ENCODE measurements around the gene ADD3. TPM values are rescaled to one million over a fixed set of nuclear protein-coding genes. Genes with fewer than 3 reads are reported as not detected.
"Not testable (repeated sequence)": the region's sequence is repeated elsewhere in the genome, so short reads cannot be mapped to it uniquely, and the experiment has no call there.

Gene ADD3
- total RNA-seq, 2 donors from 2014 or later, result 44.0 to 81.5 TPM

GRCh38 chr10:109985768-109986167 lies 22.0 kb upstream of the ADD3 start:
- not testable (repeated sequence) for H3K27ac Mint-ChIP-seq; H3K4me1 Mint-ChIP-seq (ENCODE audit: low read depth in 2 of 2); H3K4me3 Mint-ChIP-seq; H3K9me3 Mint-ChIP-seq; DNase-seq (ENCODE audit: low spot score); ATAC-seq; H3K36me3 Mint-ChIP-seq
- peaks cover 11 to 12% of the 10 kb centered on the region in 2 donors for H3K27me3 Mint-ChIP-seq

GRCh38 chr10:109987452-109988211 lies 20.2 kb upstream of the ADD3 start:
- no peaks in the 10 kb centered on the region for H3K4me1 Mint-ChIP-seq (ENCODE audit: low read depth in 2 of 2)
- no peak for DNase-seq (ENCODE audit: low spot score)
- no peak for ATAC-seq
- peaks cover 6 to 12% of the 10 kb centered on the region in 2 donors for H3K27me3 Mint-ChIP-seq
- no peaks in the 10 kb centered on the region for H3K9me3 Mint-ChIP-seq
- H3K36me3 Mint-ChIP-seq, result peaks cover 7% of the 10 kb centered on the region
- H3K27ac Mint-ChIP-seq, result no peak overlapping the region
- no peak overlapping the region for H3K4me3 Mint-ChIP-seq

GRCh38 chr10:109988212-109988596 lies 19.6 kb upstream of the ADD3 start:
- H3K4me3 Mint-ChIP-seq, result no peak overlapping the region
- H3K9me3 Mint-ChIP-seq, result no peaks in the 10 kb centered on the region
- H3K27ac Mint-ChIP-seq, result no peak overlapping the region
- peaks cover 5 to 12% of the 10 kb centered on the region in 2 donors for H3K27me3 Mint-ChIP-seq
- DNase-seq (ENCODE audit: low spot score) (no peak), ATAC-seq (no peak)
- H3K36me3 Mint-ChIP-seq, result peaks cover 7% of the 10 kb centered on the region
- H3K4me1 Mint-ChIP-seq (ENCODE audit: low read depth in 2 of 2), result no peaks in the 10 kb centered on the region

GRCh38 chr10:109991266-109991855 lies 16.4 kb upstream of the ADD3 start:
- Mint-ChIP-seq H3K36me3 (no peaks in the 10 kb centered on the region), H3K4me1 (ENCODE audit: low read depth in 2 of 2) (peaks cover 0 to 4% of the 10 kb centered on the region in 2 donors), H3K27ac (no peak overlapping the region), H3K9me3 (no peaks in the 10 kb centered on the region), H3K27me3 (peaks cover 2 to 12% of the 10 kb centered on the region in 2 donors), H3K4me3 (no peak overlapping the region)
- no peak for DNase-seq (ENCODE audit: low spot score)
- no peak for ATAC-seq

- ATAC-seq, result no peak
- H3K27me3 Mint-ChIP-seq, result peaks cover 2 to 12% of the 10 kb centered on the region in 2 donors
- no peak for DNase-seq (ENCODE audit: low spot score)
Measured at GRCh38 chr10:109992485-109992884, 15.3 kb upstream of the ADD3 start.

GRCh38 chr10:109993551-109994330 lies 14.0 kb upstream of the ADD3 start:
- H3K4me1 Mint-ChIP-seq (ENCODE audit: low read depth in 2 of 2), result peaks cover 0 to 11% of the 10 kb centered on the region in 2 donors
- ATAC-seq, result no peak
- H3K27ac Mint-ChIP-seq, result no peak overlapping the region

More at GRCh38 chr10:109992485-109992884, 15.3 kb upstream of the ADD3 start:
- Mint-ChIP-seq H3K36me3 (no peaks in the 10 kb centered on the region), H3K4me3 (no peak overlapping the region), H3K4me1 (ENCODE audit: low read depth in 2 of 2) (peaks cover 0 to 5% of the 10 kb centered on the region in 2 donors), H3K27ac (no peak overlapping the region), H3K9me3 (no peaks in the 10 kb centered on the region)

GRCh38 chr10:109994711-109995577 lies 12.8 kb upstream of the ADD3 start:
- Mint-ChIP-seq H3K4me1 (ENCODE audit: low read depth in 2 of 2) (peaks cover 0 to 12% of the 10 kb centered on the region in 2 donors), H3K27me3 (no peaks in the 10 kb centered on the region), H3K27ac (no peak overlapping the region), H3K4me3 (no peak overlapping the region), H3K36me3 (no peaks in the 10 kb centered on the region), H3K9me3 (no peaks in the 10 kb centered on the region)
- no peak for DNase-seq (ENCODE audit: low spot score)
- no peak for ATAC-seq

More at GRCh38 chr10:109993551-109994330, 14.0 kb upstream of the ADD3 start:
- peaks cover 0 to 4% of the 10 kb centered on the region in 2 donors for H3K27me3 Mint-ChIP-seq
- no peaks in the 10 kb centered on the region for H3K9me3 Mint-ChIP-seq
- no peak for DNase-seq (ENCODE audit: low spot score)
- no peak overlapping the region for H3K4me3 Mint-ChIP-seq
- no peaks in the 10 kb centered on the region for H3K36me3 Mint-ChIP-seq

GRCh38 chr10:109995595-109995994 lies 12.2 kb upstream of the ADD3 start:
- Mint-ChIP-seq H3K27me3 (no peaks in the 10 kb centered on the region), H3K27ac (no peak overlapping the region), H3K36me3 (no peaks in the 10 kb centered on the region), H3K9me3 (no peaks in the 10 kb centered on the region), H3K4me3 (no peak overlapping the region), H3K4me1 (ENCODE audit: low read depth in 2 of 2) (peaks cover 0 to 12% of the 10 kb centered on the region in 2 donors)
- ATAC-seq, result no peak
- DNase-seq (ENCODE audit: low spot score), result no peak

GRCh38 chr10:109996225-109996624 lies 11.6 kb upstream of the ADD3 start:
- H3K36me3 Mint-ChIP-seq, result no peaks in the 10 kb centered on the region
- H3K9me3 Mint-ChIP-seq, result no peaks in the 10 kb centered on the region
- no peak overlapping the region for H3K4me3 Mint-ChIP-seq
- DNase-seq (ENCODE audit: low spot score) (no peak), ATAC-seq (no peak)
- peaks cover 0 to 12% of the 10 kb centered on the region in 2 donors for H3K4me1 Mint-ChIP-seq (ENCODE audit: low read depth in 2 of 2)
- no peak overlapping the region for H3K27ac Mint-ChIP-seq
- H3K27me3 Mint-ChIP-seq, result no peaks in the 10 kb centered on the region

- H3K4me1 Mint-ChIP-seq (ENCODE audit: low read depth in 2 of 2), result peaks cover 0 to 12% of the 10 kb centered on the region in 2 donors
- ATAC-seq (no peak), DNase-seq (ENCODE audit: low spot score) (no peak)
- no peaks in the 10 kb centered on the region for H3K36me3 Mint-ChIP-seq
- H3K9me3 Mint-ChIP-seq, result no peaks in the 10 kb centered on the region
- no peak overlapping the region for H3K27ac Mint-ChIP-seq
- no peak overlapping the region for H3K4me3 Mint-ChIP-seq
- no peaks in the 10 kb centered on the region for H3K27me3 Mint-ChIP-seq
Measured at GRCh38 chr10:109996766-109997171, 11.0 kb upstream of the ADD3 start.

- Mint-ChIP-seq H3K9me3 (no peaks in the 10 kb centered on the region), H3K4me1 (ENCODE audit: low read depth in 2 of 2) (peaks cover 0 to 12% of the 10 kb centered on the region in 2 donors), H3K4me3 (no peak overlapping the region), H3K36me3 (no peaks in the 10 kb centered on the region), H3K27ac (no peak overlapping the region), H3K27me3 (no peaks in the 10 kb centered on the region)
- ATAC-seq (no peak), DNase-seq (ENCODE audit: low spot score) (no peak)
Measured at GRCh38 chr10:109997233-109997632, 10.6 kb upstream of the ADD3 start.

GRCh38 chr10:109998513-109998912 lies 9.3 kb upstream of the ADD3 start:
- Mint-ChIP-seq H3K4me1 (ENCODE audit: low read depth in 2 of 2) (peaks cover 0 to 12% of the 10 kb centered on the region in 2 donors), H3K27ac (no peak overlapping the region), H3K4me3 (no peak overlapping the region), H3K27me3 (no peaks in the 10 kb centered on the region), H3K36me3 (no peaks in the 10 kb centered on the region), H3K9me3 (no peaks in the 10 kb centered on the region)
- ATAC-seq, result no peak
- DNase-seq (ENCODE audit: low spot score), result no peak

GRCh38 chr10:110002801-110003523 lies 4.8 kb upstream of the ADD3 start:
- H3K27ac Mint-ChIP-seq, result no peak overlapping the region
- H3K4me1 Mint-ChIP-seq (ENCODE audit: low read depth in 2 of 2), result peaks cover 0 to 7% of the 10 kb centered on the region in 2 donors
- ATAC-seq, result no peak
- no peak for DNase-seq (ENCODE audit: low spot score)
- H3K36me3 Mint-ChIP-seq, result no peaks in the 10 kb centered on the region
- no peaks in the 10 kb centered on the region for H3K9me3 Mint-ChIP-seq
- no peak overlapping the region for H3K4me3 Mint-ChIP-seq
- no peaks in the 10 kb centered on the region for H3K27me3 Mint-ChIP-seq
